Peyer's patch (tissue), 4 donors: ENCODE results near the gene LRP1-AS. TPM values are rescaled to one million over a fixed set of nuclear protein-coding genes. Genes with fewer than 3 reads are reported as not detected.

Source experiments
- DNase-seq, 3 donors: peaks; one replicate each; pipeline ENCODE4 v3.0.0-alpha.2; 2017 to 2019
- H3K27ac ChIP-seq, 4 donors: fragments of 200-600 bp; sonication (generic); one replicate each; pipeline ENCODE4 v1.5.1; 2016 to 2019
- H3K27me3 ChIP-seq, 2 donors: fragments of 200-600 bp; sonication (generic); one replicate each; pipeline ENCODE4 v1.5.1; 2019
- H3K36me3 ChIP-seq, 3 donors: fragments of 200-600 bp; sonication (generic); one replicate each; pipeline ENCODE4 v1.5.1; 2016 to 2019
- H3K4me1 ChIP-seq, 4 donors: fragments of 200-600 bp; sonication (generic); one replicate each; pipeline ENCODE4 v1.5.1; 2016 to 2019
- H3K4me3 ChIP-seq, 4 donors: fragments of 200-600 bp; sonication (generic); 1 replicate in 3 of 4; 2 replicates in 1 of 4; pipeline ENCODE4 v1.5.1; 2016 to 2019; ENCODE audit warnings: mild to moderate bottlenecking in 1 of 4
- H3K9me3 ChIP-seq, 4 donors: fragments of 200-600 bp; sonication (generic); one replicate each; pipeline ENCODE4 v1.5.1; 2016 to 2019; ENCODE audit warnings: mild to moderate bottlenecking in 1 of 4
- CTCF ChIP-seq, 6 experiments: fragments of 450-650 bp in 4 of 6; fragments of 200-600 bp in 2 of 6; sonication (generic) in 1 of 6; IDR thresholded peaks; one replicate each; pipeline ENCODE4 v1.5.1; 2017 to 2019; ENCODE audit warnings: antibody characterized with exemption in 6 of 6, mild to moderate bottlenecking in 3 of 6, moderate library complexity in 1 of 6
- POLR2A ChIP-seq, 2 donors: fragments of 450-650 bp; IDR thresholded peaks; one replicate each; pipeline ENCODE4 v1.5.1; 2017; ENCODE audit warnings: antibody characterized with exemption in 2 of 2, mild to moderate bottlenecking in 2 of 2, moderate library complexity in 2 of 2
- total RNA-seq, 4 donors: library from RNA; depleted of rRNA; stranded (reverse); fragments of >200 nt; gene quantifications; one replicate each; pipeline ENCODE4 v1.1.0, GENCODE V29; 2016

The LRP1-AS gene
- total RNA-seq, 4 donors from 2014 or later: not detected

GRCh38 chr12:57173683-57174082, 26.3 kb upstream of the LRP1-AS start:
- TF ChIP-seq POLR2A (IDR thresholded peaks at IDR 0.05): no peak
- no peak for TF ChIP-seq CTCF (IDR thresholded peaks at IDR 0.05)
- peaks cover 0 to 4% (median 0%) of the 10 kb centered on the region in 4 donors for H3K4me1 ChIP-seq
- H3K27me3 ChIP-seq: no peaks in the 10 kb centered on the region
- H3K4me3 ChIP-seq: no peak overlapping the region
- no peak overlapping the region for H3K27ac ChIP-seq
- H3K9me3 ChIP-seq: no peaks in the 10 kb centered on the region
- DNase-seq: no peak
- peaks cover 0 to 80% (median 0%) of the 10 kb centered on the region in 3 donors for H3K36me3 ChIP-seq

- Histone ChIP-seq H3K27ac (no peak overlapping the region), H3K9me3 (no peaks in the 10 kb centered on the region), H3K4me1 (peaks cover 0 to 4% (median 0%) of the 10 kb centered on the region in 4 donors), H3K36me3 (peaks cover 0 to 80% (median 0%) of the 10 kb centered on the region in 3 donors), H3K27me3 (no peaks in the 10 kb centered on the region), H3K4me3 (no peak overlapping the region)
- TF ChIP-seq CTCF (IDR thresholded peaks at IDR 0.05) (peak in 5 of 6 experiments; percentile 33 to 63 (median 53)), POLR2A (IDR thresholded peaks at IDR 0.05) (no peak)
- DNase-seq: peak in 2 of 3 donors; percentile 18 to 63
Measured at GRCh38 chr12:57173089-57173488, 25.7 kb upstream of the LRP1-AS start.

GRCh38 chr12:57171668-57172067, 24.2 kb upstream of the LRP1-AS start:
- TF ChIP-seq CTCF (IDR thresholded peaks at IDR 0.05) (no peak), POLR2A (IDR thresholded peaks at IDR 0.05) (no peak)
- Histone ChIP-seq H3K4me1 (peaks cover 0 to 4% (median 0%) of the 10 kb centered on the region in 4 donors), H3K4me3 (no peak overlapping the region), H3K27ac (peak overlapping the region in 1 of 4 donors; percentile 26), H3K36me3 (peaks cover 0 to 80% (median 0%) of the 10 kb centered on the region in 3 donors), H3K9me3 (no peaks in the 10 kb centered on the region), H3K27me3 (no peaks in the 10 kb centered on the region)
- DNase-seq: peak in 1 of 3 donors; percentile 17

- H3K27me3 ChIP-seq: no peaks in the 10 kb centered on the region
- TF ChIP-seq CTCF (IDR thresholded peaks at IDR 0.05) (no peak), POLR2A (IDR thresholded peaks at IDR 0.05) (no peak)
- DNase-seq: no peak
- H3K27ac ChIP-seq: no peak overlapping the region
- H3K4me1 ChIP-seq: peaks cover 0 to 4% (median 0%) of the 10 kb centered on the region in 4 donors
- H3K9me3 ChIP-seq: no peaks in the 10 kb centered on the region
- no peak overlapping the region for H3K4me3 ChIP-seq
- H3K36me3 ChIP-seq: peaks cover 0 to 80% (median 0%) of the 10 kb centered on the region in 3 donors
Measured at GRCh38 chr12:57170927-57171326, 23.5 kb upstream of the LRP1-AS start.

- Histone ChIP-seq H3K27me3 (no peaks in the 10 kb centered on the region), H3K4me3 (no peak overlapping the region), H3K4me1 (peaks cover 0 to 4% (median 0%) of the 10 kb centered on the region in 4 donors), H3K9me3 (no peaks in the 10 kb centered on the region), H3K27ac (no peak overlapping the region), H3K36me3 (peaks cover 0 to 79% (median 0%) of the 10 kb centered on the region in 3 donors)
- TF ChIP-seq POLR2A (IDR thresholded peaks at IDR 0.05) (no peak), CTCF (IDR thresholded peaks at IDR 0.05) (no peak)
- DNase-seq: no peak
Measured at GRCh38 chr12:57170408-57170807, 23.0 kb upstream of the LRP1-AS start.

GRCh38 chr12:57169969-57170368, 22.6 kb upstream of the LRP1-AS start:
- no peak for TF ChIP-seq POLR2A (IDR thresholded peaks at IDR 0.05)
- no peaks in the 10 kb centered on the region for H3K9me3 ChIP-seq
- no peak overlapping the region for H3K4me3 ChIP-seq
- H3K27me3 ChIP-seq: no peaks in the 10 kb centered on the region
- H3K36me3 ChIP-seq: peaks cover 0 to 75% (median 0%) of the 10 kb centered on the region in 3 donors
- DNase-seq: no peak
- H3K4me1 ChIP-seq: peaks cover 0 to 4% (median 0%) of the 10 kb centered on the region in 4 donors
- H3K27ac ChIP-seq: no peak overlapping the region
